ENCODE measurements around the gene INMT. TPM values are rescaled to one million over a fixed set of nuclear protein-coding genes. Genes with fewer than 3 reads are reported as not detected.

The INMT gene
- total RNA-seq, result 3.3 to 4.3 TPM (median 3.4 TPM) in 3 replicates

DNA sequence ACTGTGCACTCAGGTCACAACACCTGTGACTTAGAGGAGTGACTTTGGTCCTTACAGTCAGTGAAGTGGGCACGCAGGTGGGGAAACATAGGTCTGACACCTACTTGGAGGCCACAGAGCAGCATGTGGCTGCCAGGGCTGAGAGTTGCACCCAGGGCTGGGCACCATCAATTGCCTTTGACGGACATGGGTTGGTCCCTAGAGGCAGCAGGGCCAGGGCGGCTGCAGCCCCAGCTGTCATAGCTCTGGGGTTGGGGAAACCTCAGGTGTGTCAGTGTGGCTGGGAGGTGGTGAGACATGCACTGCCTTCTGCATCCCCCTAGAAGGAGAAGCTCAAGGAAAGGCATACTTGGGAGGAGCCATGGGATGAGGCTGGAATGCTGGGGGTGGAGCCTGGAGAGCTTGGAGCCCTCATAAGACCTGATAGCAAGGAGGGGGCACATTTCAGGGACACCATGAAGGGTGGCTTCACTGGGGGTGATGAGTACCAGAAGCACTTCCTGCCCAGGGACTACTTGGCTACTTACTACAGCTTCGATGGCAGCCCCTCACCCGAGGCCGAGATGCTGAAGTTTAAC, at the start of gene INMT:
TSS of gene INMT (plus strand) at position 440 of the 578 bp plus-strand sequence. CDS start at position 456, 16 bp downstream.
- TF ChIP-seq, protein P1, sequence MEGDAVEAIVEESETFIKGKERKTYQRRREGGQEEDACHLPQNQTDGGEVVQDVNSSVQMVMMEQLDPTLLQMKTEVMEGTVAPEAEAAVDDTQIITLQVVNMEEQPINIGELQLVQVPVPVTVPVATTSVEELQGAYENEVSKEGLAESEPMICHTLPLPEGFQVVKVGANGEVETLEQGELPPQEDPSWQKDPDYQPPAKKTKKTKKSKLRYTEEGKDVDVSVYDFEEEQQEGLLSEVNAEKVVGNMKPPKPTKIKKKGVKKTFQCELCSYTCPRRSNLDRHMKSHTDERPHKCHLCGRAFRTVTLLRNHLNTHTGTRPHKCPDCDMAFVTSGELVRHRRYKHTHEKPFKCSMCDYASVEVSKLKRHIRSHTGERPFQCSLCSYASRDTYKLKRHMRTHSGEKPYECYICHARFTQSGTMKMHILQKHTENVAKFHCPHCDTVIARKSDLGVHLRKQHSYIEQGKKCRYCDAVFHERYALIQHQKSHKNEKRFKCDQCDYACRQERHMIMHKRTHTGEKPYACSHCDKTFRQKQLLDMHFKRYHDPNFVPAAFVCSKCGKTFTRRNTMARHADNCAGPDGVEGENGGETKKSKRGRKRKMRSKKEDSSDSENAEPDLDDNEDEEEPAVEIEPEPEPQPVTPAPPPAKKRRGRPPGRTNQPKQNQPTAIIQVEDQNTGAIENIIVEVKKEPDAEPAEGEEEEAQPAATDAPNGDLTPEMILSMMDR (IDR thresholded peaks at IDR 0.05; ENCODE audit: unreplicated experiment), result no peak
- no peaks in the 10 kb centered on the region for H3K27me3 Mint-ChIP-seq (ENCODE audit: low read depth)
- H3K4me1 Mint-ChIP-seq, result peaks cover 6% of the 10 kb centered on the region
- H3K36me3 Mint-ChIP-seq, result peaks cover 2% of the 10 kb centered on the region
- H3K9me3 Mint-ChIP-seq, result peaks cover 16% of the 10 kb centered on the region
- H3K27ac Mint-ChIP-seq, result no peak within 1 kb of the TSS
- no peak within 1 kb of the TSS for H3K4me3 Mint-ChIP-seq
- no peak for DNase-seq (ENCODE audit: low spot score in 2 of 2, unreplicated experiment in 2 of 2)

GRCh38 chr7:30702200-30702599, 49.7 kb upstream of the INMT start:
- Mint-ChIP-seq H3K4me1 (peaks cover 10% of the 10 kb centered on the region), H3K27me3 (ENCODE audit: low read depth) (peaks cover 7% of the 10 kb centered on the region)
- TF ChIP-seq, protein P1 (IDR thresholded peaks at IDR 0.05; ENCODE audit: unreplicated experiment), result no peak

GRCh38 chr7:30703756-30704155, 48.2 kb upstream of the INMT start:
- DNase-seq (ENCODE audit: low spot score in 2 of 2, unreplicated experiment in 2 of 2), result no peak
- H3K36me3 Mint-ChIP-seq, result no peaks in the 10 kb centered on the region
- H3K9me3 Mint-ChIP-seq, result no peaks in the 10 kb centered on the region
- no peak overlapping the region for H3K27ac Mint-ChIP-seq
- H3K4me3 Mint-ChIP-seq, result no peak overlapping the region
- peaks cover 10% of the 10 kb centered on the region for H3K4me1 Mint-ChIP-seq
- TF ChIP-seq, protein P1 (IDR thresholded peaks at IDR 0.05; ENCODE audit: unreplicated experiment), result no peak
- H3K27me3 Mint-ChIP-seq (ENCODE audit: low read depth), result peaks cover 7% of the 10 kb centered on the region

More at GRCh38 chr7:30702200-30702599, 49.7 kb upstream of the INMT start:
- DNase-seq (ENCODE audit: low spot score in 2 of 2, unreplicated experiment in 2 of 2), result no peak
- Mint-ChIP-seq H3K9me3 (no peaks in the 10 kb centered on the region), H3K36me3 (no peaks in the 10 kb centered on the region), H3K27ac (no peak overlapping the region), H3K4me3 (no peak overlapping the region)

DNA sequence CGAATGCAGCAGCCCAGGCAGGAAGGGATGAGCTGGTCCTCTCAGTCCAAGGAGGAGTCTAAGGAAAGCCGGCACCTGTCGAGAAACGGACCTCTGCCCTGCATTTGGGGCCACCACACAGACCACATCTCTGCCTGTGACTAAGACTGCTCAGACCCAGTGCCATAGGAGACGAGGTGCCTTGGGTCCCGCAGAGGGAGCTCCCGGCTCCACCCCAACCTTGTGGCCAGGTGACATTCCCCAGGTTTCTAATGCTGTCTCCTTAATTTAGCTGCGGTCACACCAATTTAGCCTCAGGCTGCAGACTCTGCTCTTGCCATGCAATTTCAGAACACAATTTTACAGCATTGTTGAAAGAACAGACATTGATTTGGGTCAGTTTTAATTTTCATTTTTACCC, 46.9 kb upstream of the INMT start:
- Mint-ChIP-seq H3K27ac (no peak overlapping the region), H3K27me3 (ENCODE audit: low read depth) (peaks cover 7% of the 10 kb centered on the region), H3K4me3 (no peak overlapping the region), H3K36me3 (no peaks in the 10 kb centered on the region), H3K4me1 (peaks cover 10% of the 10 kb centered on the region), H3K9me3 (no peaks in the 10 kb centered on the region)
- DNase-seq (ENCODE audit: low spot score in 2 of 2, unreplicated experiment in 2 of 2), result no peak
- TF ChIP-seq, protein P1 (IDR thresholded peaks at IDR 0.05; ENCODE audit: unreplicated experiment), result no peak

GRCh38 chr7:30705596-30705995, 46.3 kb upstream of the INMT start:
- Mint-ChIP-seq H3K36me3 (no peaks in the 10 kb centered on the region), H3K4me1 (peaks cover 4% of the 10 kb centered on the region), H3K27ac (no peak overlapping the region), H3K27me3 (ENCODE audit: low read depth) (peaks cover 5% of the 10 kb centered on the region), H3K9me3 (no peaks in the 10 kb centered on the region), H3K4me3 (no peak overlapping the region)
- no peak for DNase-seq (ENCODE audit: low spot score in 2 of 2, unreplicated experiment in 2 of 2)
- TF ChIP-seq, protein P1 (IDR thresholded peaks at IDR 0.05; ENCODE audit: unreplicated experiment), result no peak
